GM19455 (cell line): ENCODE results near the gene POU2F3.

ENCODE experiments used
- ATAC-seq: cut with Tn5 transposase; IDR thresholded peaks from one replicate; pipeline ENCODE4 v1.9.1; 2021; ENCODE audit not compliant: unreplicated experiment

Gene POU2F3

DNA sequence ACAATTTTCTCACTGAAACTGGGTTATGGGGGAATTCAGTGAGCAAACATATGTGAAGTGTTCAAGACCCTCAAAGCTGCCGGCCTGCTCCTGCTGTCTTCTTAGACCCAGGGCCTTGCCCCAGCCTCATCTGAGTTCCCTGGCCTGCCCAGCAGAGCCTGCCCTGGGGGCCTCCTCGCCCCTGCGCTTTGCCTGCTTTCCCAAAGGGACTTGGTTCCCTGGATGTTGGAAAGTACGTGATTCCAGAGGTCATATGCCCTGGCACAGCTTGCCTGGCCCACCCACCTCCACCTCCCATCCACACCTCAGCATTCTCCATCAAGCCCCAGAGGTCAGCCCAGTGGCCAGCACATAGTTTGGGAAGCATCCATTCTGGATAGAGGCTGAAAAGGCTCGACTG is 13.7 kb upstream of the POU2F3 start:
- ATAC-seq, result no peak

DNA sequence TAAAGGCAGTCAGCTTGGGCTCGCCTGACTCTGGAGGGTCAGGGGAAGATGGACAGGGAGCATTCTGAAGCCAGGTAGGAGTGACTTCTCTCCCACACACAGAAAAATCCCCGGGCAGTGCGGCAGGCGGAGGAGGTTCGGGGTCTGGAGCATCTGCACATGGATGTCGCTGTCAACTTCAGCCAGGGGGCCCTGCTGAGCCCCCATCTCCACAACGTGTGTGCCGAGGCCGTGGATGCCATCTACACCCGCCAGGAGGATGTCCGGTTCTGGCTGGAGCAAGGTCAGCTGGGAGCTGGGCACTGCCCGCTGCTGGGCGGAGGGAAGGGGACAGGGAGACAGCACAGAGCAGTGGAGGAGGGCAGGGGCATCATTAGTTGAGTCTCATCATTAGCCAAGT is 13.2 kb upstream of the POU2F3 start:
- ATAC-seq, result no peak

DNA sequence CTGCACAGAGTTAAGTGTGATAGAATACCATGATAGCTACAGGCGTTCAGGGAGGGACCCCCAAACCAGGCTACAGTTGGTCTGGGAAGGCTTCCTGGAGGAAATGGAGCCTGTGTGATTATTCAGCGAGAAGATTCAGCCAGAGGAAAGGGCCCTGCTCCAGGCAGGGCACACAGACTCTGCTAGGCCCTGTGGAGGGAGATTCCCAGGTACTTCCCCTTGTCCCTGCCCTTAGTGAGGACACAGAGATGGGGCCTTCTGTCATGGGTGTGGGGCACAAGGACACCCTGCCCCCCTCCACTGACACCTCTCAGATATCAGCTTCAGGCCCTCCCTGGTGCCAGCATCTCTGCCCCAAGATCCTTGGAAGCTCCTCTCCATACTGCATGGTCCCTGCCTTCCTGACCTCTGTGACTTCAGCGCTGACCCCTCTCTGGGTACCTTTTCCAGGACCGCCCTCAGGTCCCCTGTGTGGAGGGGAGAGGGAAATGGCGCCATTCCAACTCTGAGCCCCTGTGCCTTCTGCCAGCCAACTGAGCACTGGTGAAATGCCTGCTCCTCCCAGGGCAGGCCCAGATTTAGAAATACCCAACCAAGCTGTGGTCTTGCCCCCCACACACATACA is 12.6 kb upstream of the POU2F3 start:
- no peak for ATAC-seq

DNA sequence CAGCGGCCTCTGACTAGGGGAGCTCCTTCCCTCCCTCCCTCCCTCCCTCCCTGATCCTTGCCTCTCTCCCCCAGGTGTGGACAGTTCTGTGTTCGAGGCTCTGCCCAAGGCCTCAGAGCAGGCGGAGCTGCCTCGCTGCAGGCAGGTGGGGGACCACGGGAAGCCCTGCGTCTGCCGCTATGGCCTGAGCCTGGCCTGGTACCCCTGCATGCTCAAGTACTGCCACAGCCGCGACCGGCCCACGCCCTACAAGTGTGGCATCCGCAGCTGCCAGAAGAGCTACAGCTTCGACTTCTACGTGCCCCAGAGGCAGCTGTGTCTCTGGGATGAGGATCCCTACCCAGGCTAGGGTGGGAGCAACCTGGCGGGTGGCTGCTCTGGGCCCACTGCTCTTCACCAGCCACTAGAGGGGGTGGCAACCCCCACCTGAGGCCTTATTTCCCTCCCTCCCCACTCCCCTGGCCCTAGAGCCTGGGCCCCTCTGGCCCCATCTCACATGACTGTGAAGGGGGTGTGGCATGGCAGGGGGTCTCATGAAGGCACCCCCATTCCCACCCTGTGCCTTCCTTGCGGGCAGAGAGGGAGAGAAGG is 11.1 kb upstream of the POU2F3 start:
- ATAC-seq, result no peak

DNA sequence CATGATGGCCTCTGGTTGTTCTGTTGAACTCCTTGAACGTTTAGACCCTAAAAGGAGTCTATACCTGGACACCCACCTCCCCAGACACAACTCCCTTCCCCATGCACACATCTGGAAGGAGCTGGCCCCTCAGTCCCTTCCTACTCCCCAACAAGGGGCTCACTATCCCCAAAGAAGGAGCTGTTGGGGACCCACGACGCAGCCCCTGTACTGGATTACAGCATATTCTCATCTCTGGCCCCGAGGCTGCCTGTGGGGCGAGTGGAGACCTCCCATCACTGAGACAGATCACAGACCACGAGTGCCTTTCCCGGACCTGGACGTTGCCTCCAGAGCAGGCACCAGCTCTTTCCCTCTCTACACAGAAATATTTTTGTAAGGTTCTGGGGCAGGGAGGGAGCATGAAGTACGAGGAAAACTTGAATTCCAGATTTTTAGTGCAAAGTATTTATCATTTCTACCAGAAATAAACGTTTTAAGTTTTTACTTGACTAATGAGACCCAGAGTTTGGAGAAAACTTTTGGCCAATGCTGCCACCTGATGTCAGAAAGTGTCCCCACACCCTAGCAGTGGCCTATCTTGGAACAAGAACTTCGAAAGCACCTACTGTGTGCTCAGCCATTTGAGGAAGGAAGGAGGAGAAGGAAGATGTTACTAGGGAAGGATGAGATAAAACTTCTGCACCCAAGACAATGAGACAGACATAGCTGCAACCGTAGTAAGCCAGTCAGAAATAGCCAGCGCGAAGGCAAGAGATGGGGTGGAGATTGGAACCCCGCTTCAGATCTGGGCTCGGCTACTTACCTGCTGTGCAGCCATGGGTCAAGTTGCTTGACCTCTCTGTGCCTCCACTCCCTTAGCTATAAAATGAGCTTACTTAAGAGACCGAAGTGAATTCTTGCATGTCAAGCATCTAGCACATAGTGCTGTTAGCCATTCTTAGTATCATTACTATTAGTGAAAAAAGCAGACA is 10.2 kb upstream of the POU2F3 start:
- no peak for ATAC-seq

DNA sequence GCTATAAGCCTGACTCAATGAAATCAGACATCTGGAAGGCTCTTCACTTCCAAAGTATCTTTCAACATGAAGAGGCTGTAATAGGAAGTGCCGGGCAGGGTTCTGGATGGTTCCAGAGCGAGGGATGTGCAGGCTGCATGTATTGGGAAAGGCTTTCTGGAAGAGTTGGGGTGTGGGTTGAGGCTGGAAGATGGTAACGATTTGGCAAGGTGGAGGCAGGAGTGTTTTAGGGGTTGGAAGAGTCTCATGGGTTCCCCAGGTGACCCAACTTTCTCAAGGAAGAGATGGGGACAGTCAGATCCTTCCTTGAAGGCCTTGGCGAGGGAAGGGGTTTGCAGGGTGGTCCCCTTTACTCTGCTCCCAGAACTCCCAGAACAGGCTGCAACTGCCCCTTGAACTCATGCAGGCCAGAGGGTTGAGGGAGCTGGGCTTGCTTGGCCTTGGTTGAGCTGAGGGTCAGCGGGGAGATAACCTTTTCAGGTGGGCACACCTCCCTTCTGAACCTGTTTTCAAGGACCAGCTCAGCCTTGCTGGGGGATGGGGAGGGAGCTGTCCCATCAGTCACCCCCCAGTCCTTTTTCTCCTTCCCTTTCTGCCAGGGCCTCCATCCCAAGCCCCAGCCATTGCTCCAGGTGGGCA is 9.4 kb upstream of the POU2F3 start:
- no peak for ATAC-seq

DNA sequence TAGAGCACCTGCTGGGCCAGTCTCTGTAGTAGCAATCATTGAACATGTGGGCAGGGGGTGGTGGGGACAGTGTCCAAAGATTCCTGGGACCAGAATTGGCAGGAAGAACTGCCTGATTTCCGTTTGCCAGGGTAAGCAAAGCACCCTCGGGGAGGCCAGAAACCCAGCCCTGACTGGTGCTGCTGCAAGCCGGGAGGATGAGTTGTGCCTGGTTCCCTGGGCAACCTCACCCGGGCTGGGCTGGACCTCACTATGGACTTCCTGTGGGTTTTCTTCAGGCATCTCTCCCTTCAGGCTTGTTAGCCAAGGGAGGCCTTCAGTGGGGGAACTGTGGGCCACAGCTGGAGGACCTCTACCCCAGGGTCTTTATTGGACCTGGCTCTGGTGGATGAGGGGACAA is 8.0 kb upstream of the POU2F3 start:
- no peak for ATAC-seq

DNA sequence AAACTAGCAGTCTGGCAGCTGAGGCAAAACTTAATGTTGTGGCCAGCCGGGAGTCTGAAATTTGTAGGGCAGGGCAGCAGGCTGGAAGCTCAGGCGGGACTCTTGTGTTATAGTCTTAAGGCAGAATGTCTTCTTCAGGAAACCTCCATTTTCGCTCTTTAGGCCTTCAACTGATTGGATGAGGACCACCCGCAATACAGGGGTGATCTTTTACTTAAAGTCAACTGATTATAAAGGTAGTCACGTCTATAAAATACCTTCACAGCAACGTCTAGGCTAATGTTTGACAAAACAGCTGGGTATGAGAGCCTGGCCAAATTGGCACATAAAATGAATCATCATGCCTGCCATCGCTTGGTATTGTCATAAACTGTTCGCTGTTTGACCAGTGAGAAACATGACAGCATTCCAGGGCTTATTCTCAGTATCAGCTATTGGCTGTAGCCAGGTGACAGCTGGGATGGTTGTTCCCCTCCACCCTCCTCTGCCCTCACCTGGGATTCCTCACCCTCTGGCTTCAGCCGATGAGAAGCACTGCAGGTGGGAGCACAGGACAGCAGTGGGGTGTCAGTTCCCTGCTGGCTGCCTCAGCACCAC is 6.6 kb upstream of the POU2F3 start:
- ATAC-seq, result no peak

DNA sequence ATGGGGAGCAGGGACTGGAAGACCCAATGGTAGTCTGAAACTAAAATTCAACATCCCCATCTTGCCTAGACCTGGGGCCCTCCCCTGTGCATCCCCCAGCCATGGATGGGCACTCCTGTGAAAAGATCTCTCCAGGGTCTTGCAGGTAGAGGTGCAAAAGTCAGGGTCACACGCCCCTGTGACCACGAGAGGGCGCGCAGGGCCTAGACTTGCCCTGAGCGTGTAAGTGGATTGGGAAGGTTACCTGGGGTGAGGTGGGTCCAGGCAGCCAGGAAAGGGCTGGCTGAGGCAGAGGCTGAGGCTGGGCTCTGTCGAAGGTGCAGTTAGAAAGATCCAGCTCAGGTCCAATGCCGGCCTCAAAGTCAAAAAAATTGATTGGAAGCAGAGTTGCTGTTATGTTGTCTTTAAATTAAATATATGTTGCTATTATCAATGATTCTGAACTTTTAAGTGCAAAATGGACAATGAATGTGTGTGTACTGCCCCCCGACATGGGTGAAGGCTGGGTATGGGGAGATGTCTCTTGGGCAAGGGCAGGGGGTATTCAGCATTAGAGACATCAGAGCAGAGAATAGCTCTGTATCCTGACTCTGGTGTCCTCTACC is 4.8 kb upstream of the POU2F3 start:
- no peak for ATAC-seq

DNA sequence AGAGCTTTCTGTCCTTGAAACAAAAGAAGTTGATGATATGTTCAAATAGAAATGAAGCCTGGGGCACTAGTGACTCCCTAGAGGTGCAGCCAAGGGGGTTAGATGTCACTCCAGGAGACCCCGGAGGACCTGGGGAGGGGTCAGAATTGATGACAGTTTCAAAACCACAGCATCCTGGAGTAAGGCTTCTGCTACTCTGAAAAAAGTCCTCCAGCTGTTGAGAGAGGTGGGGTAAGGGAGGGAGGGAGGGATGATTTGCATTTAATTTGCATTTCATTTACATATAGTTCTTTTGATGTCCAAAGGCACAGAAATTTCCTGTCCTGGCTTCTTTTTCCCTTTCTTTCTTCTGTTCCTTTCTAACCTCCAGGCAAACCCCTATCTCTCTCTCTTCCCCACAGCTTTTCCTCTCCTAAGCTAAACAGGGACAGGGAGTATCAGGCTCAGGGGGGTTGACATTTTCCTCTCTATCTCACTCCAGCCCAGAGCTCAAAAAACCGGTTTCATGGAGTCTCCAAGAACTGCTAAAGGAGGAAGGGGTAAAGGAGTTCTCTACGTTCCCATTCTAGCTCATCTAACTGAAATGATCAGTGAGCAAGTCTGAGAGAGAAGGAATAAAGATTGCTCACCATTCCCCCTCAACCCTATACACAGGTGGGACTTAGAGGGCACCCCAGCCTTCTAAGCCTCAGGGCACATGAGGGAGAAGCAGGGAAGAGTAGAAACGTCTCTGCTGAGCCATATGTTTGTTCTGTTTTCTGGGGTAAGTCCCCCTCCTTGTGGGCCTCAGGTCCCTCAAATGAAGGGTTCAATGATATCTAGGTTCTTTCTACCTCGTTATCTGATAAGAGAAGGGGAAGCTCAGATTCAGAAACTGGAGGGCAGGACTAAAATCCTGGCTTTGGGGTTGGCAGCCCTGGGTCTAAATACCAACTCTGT is 3.5 kb upstream of the POU2F3 start:
- ATAC-seq, result no peak

DNA sequence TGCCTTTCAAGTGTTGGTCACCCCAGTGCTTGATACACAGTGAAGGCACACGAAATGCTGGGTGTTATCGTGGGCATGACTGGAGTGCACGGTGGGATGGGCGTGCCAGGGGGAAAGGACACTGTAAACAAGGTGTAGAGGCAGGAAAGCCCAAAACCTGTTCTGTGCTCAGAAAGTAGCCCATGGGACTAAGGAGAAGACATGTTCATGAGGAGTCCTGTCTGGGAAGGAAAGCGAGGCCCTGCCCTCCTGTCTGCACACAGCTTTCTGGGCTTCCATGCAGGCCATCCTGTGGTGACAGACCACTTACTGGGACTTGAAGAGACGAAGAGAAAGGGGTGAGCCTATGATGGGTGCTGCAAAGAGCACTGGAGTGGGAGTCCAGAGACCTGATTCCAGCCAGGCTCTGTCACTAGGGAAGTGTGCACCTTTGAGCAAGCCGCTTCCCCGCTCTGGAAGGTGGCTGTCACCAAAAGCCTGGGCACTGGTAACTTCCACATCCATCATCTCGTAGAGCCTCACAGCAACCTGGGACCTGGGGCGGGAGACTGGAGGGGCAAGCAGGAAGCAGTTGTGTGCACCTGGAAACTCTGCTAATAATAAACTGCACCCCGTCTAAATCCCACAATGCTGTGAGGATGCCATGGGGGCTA is 846 bp upstream of the POU2F3 start:
- no peak for ATAC-seq

DNA sequence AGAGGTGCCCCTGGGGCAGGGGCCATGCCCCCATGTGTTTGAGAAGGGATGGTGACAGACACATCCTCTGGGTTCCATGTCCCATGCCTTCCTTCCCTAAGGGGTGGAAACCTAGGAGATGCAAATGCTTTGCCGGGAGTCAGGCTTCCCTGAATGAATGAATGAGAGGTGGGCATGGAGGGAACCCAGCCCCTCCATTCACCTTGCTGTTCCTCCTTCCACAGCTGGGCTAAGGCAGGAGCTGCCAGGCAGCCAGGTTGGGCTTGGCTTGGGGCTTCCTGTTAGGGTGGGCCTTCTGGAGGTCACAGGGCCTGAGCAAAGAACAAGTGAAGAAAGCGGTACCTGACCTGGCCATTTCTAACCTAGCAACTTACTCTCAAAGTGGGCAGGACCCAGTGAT is 926 bp downstream of the POU2F3 start:
- ATAC-seq, result no peak

DNA sequence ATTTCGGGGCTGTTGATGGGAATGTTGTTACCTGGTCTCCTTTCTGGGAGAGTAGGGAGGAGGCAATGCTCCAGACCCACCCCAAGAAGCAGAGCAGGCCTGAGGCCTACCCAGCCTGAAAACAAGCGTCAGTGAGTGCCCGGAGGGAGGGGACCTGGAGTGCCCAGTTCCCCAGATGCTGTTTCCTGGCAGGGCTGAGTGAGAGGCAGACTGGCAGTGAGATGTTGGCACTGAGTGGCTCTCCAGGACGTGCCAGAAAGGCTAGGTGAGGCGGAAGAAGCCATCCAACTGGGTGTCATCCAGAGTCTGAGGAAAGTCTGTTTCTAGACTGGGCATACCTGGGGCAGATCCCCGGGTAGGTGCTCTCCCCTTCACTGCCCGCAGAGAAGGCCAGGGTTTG is 1.3 kb downstream of the POU2F3 start:
- no peak for ATAC-seq

DNA sequence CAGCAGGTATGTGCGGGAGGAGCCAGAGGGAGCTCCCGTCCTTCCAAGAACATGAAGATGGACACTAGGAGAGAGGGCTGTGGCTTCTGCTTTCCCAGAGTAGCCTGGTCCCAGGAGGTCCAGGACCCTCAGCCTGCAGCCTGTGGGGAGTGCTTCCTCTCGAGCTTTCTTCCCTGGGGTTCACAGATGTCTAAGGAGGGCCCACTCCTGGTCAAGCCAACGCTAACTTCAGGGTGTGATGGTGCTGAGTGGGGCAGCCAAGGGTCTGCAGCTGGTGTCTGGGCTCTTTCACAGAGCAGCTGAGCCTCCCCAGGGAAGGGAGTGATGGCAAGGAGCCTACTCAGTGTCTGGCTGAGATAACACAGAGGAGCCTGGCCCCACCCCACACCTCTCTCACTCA is 3.3 kb downstream of the POU2F3 start:
- ATAC-seq, result no peak

DNA sequence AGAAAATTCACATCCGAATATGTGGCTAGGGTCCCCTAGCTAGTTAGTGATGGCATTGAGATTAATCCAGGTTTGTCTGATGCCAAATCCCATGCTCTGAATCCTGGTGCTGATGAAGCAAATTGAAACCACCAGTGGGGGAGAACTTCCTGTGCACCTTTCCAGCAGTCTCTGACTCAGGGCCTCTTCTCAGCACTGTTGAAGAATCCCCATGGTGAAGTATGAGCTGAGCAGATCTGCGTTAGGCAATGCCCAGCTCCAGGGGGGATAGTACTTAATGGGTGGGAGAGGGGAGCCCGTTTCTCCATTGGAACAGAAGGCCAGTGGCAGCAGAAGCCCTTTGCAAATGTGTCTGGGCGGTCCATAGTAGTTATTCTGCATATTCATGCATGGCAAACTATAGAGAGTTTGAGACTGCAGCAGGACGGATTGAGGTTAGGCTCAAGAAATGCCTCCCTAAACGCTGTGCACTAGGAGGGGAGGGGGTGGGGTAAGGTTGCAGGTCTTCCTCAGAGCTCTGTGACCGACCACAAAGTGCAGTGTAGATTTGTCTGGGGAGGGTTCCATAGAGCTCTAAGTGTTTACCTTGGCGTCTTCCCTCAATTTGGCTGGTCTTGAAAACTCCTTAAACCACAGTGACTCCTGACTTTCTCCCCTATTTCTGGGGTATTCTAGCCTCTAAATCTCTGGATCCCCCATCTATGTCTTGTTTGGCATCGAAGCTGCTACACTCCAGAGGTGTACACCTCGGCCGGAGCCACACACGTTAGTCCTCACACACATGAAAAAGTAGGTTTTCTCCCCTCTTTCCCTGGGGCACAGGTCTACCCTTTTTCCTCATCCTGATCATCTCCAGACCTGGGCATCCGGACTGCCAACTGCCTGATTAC is 4.8 kb downstream of the POU2F3 start:
- ATAC-seq, result no peak

DNA sequence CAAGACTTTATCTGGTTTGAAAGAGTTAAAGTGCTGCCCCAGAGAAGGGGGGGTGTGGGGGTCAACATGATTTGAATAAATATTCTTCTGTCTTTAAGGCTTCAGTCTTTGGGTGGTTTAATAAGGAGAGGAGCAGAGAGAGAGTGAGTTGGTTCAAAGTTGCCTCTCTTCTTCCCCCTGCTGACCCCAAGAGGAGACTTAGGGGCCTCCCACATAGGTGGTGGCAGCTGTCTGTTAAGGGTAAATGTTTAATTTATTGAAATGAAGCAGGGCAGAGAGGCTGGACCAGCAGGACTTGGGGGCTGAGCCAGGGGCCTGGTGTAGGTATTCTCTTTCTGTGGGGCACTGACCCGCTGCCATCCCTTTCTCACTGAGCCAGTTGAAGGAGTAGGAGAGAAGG is 5.5 kb downstream of the POU2F3 start:
- no peak for ATAC-seq

DNA sequence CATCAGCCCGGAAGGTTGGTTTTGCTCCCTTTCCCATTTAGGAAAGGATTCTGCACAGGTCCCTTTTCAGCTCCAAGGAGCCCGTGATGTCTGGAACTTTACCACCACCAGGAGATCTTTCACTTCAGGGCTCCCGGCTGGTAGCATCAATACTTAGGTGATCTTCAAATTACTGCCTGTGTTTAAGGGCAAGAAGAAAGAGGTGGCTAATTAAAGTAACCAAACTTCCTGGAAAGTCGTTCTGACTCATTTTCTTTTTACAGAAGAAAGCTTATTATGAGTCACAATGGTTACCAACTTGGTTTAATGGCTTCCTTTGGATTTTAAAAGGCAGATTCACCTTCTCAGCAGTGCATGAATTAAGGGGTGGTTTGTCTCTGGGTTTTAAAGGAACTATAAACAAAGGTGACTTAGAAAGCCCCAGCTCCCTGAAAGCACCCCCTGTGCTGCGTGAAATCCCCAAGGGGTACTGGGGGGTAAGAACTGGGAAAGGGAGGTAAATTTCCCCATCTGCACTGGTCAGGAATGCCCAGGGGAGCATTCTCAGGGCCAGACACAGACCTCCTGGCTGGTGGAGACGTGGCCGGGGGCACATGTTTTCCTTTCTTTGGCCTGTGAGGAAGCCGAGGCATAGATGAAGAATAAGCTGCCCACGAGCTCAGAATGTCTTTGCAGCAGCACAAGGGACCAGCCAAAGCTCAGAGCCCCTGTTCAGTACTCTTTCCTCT is 8.8 kb downstream of the POU2F3 start:
- ATAC-seq, result no peak
